Upper lobe of left lung (tissue), 6 donors: ENCODE results near the gene ISY1. TPM values are rescaled to one million over a fixed set of nuclear protein-coding genes. Genes with fewer than 3 reads are reported as not detected.
A peak's percentile ranks its signal among the peaks of the same experiment; 100 is the strongest.

ENCODE experiments used
- ATAC-seq, 2 donors: fragments of 200-7000 bp; cut with Tn5 transposase; one replicate each; pipeline ENCODE4 v1.9.1; 2022; ENCODE audit warnings: mild to moderate bottlenecking in 2 of 2, moderate library complexity in 2 of 2; ENCODE audit not compliant: low FRiP score in 2 of 2
- DNase-seq, 2 donors: peaks; one replicate each; pipeline ENCODE4 v3.0.0-alpha.2; 2019 to 2020
- H3K27ac ChIP-seq, 4 donors: fragments of 200-600 bp; sonication (generic); one replicate each; pipeline ENCODE4 v1.5.1; 2016 to 2019
- H3K27me3 ChIP-seq, 4 donors: fragments of 200-600 bp; sonication (generic); one replicate each; pipeline ENCODE4 v1.5.1; 2017 to 2019
- H3K36me3 ChIP-seq, 4 donors: fragments of 200-600 bp; sonication (generic); one replicate each; pipeline ENCODE4 v1.5.1; 2016 to 2019
- H3K4me1 ChIP-seq, 4 donors: fragments of 200-600 bp; sonication (generic); one replicate each; pipeline ENCODE4 v1.5.1; 2018 to 2019
- H3K4me3 ChIP-seq, 4 donors: fragments of 200-600 bp; sonication (generic); one replicate each; pipeline ENCODE4 v1.5.1; 2017 to 2019; ENCODE audit warnings: mild to moderate bottlenecking in 2 of 4, moderate library complexity in 1 of 4
- H3K9me3 ChIP-seq, 4 donors: fragments of 200-600 bp; sonication (generic); one replicate each; pipeline ENCODE4 v1.5.1; 2018 to 2019
- EP300 ChIP-seq, 4 donors: sonication (generic); formaldehyde crosslinking; IDR thresholded peaks; one replicate each; pipeline ENCODE4 v1.5.1; 2017; ENCODE audit warnings: antibody characterized with exemption in 4 of 4, control low read depth in 2 of 4
- POLR2A ChIP-seq, 4 donors: fragments of 450-650 bp; IDR thresholded peaks; one replicate each; pipeline ENCODE4 v1.5.1; 2016 to 2017; ENCODE audit warnings: antibody characterized with exemption in 4 of 4, mild to moderate bottlenecking in 2 of 4
- POLR2AphosphoS5 ChIP-seq, 2 donors: sonication (generic); formaldehyde crosslinking; IDR thresholded peaks; one replicate each; pipeline ENCODE4 v1.5.1; 2017; ENCODE audit warnings: antibody characterized with exemption in 2 of 2
- WGBS, 2 donors: methylation state at CpG; one replicate each; pipeline ENCODE4 v1.1.5; 2017 to 2018; 5-methylcytosine and 5-hydroxymethylcytosine counted together
- total RNA-seq, 6 donors: library from RNA; depleted of rRNA in 4 of 6; stranded (reverse); fragments of >200 nt in 4 of 6; gene quantifications; one replicate each; pipeline versions ENCODE4 v1.1.0 to v1.2.1, GENCODE V29; 2016 to 2021
- TF ChIP-seq, protein P1 (sequence below), 6 experiments: fragments of 450-650 bp in 4 of 6; fragments of 200-600 bp in 2 of 6; sonication (generic) in 2 of 6; IDR thresholded peaks; one replicate each; pipeline ENCODE4 v1.5.1; 2016 to 2019; ENCODE audit warnings: antibody characterized with exemption in 6 of 6
- donor health status: DM: no; HTN: no; CAD: no; lungs with moderate emphysema.
- donor health status: DM: no; HTN: yes; CAD: no; lungs with severe emphysema.

The ISY1 gene
- total RNA-seq, 6 donors from 2014 or later, result 14.2 to 34.8 (median 19.6) TPM

DNA sequence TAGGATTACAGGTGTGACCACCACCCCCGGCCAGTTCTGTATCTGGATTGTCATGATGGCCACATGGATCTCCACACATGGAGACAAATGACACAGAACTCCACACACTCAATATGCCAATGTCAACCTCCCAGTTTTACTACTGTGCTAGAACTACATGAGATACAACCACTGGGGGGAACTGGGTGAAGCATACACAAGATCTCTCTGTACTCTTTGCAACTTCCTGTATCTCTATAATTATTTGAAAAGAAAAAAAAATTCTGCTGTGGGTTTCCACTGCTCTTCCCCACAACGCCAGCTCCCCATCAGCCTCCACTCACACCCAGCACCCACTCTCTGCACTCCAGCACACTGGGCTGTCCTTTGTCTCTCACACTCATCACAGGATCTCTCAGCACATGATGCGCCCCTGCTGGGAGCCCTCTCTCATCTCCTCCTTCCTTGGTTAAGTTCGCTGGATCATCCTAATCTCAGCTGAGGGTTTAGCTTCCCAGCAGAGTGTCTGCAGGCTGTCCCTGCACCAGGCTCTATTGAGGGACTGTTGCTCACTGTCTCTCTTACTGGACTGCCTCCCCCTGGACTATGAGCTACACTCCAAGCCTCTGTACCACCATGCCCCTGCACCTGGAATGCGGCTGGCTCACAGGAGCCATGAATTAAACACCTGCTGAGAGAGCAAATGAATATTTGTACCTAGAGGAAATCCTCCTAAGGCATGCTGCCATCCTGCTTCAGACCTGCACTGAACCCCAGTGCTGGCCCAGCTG, 28.6 kb downstream of the ISY1 start:
- TF ChIP-seq, protein P1, sequence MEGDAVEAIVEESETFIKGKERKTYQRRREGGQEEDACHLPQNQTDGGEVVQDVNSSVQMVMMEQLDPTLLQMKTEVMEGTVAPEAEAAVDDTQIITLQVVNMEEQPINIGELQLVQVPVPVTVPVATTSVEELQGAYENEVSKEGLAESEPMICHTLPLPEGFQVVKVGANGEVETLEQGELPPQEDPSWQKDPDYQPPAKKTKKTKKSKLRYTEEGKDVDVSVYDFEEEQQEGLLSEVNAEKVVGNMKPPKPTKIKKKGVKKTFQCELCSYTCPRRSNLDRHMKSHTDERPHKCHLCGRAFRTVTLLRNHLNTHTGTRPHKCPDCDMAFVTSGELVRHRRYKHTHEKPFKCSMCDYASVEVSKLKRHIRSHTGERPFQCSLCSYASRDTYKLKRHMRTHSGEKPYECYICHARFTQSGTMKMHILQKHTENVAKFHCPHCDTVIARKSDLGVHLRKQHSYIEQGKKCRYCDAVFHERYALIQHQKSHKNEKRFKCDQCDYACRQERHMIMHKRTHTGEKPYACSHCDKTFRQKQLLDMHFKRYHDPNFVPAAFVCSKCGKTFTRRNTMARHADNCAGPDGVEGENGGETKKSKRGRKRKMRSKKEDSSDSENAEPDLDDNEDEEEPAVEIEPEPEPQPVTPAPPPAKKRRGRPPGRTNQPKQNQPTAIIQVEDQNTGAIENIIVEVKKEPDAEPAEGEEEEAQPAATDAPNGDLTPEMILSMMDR (IDR thresholded peaks at IDR 0.05), result no peak
- TF ChIP-seq POLR2A (IDR thresholded peaks at IDR 0.05), result no peak
- TF ChIP-seq EP300 (IDR thresholded peaks at IDR 0.05), result no peak
- TF ChIP-seq POLR2AphosphoS5 (IDR thresholded peaks at IDR 0.05), result no peak
- 79 to 80% methylated on average over 5 of the region's 5 CpGs for WGBS, 2 donors
- no peaks in the 10 kb centered on the region for H3K27me3 ChIP-seq
- ATAC-seq (no peak), DNase-seq (no peak)
- H3K4me1 ChIP-seq, result no peaks in the 10 kb centered on the region
- no peaks in the 10 kb centered on the region for H3K9me3 ChIP-seq
- H3K36me3 ChIP-seq, result peaks cover 46 to 96% (median 88%) of the 10 kb centered on the region in 4 donors
- peak overlapping the region in 1 of 4 donors; percentile 11 for H3K27ac ChIP-seq
- no peak overlapping the region for H3K4me3 ChIP-seq

DNA sequence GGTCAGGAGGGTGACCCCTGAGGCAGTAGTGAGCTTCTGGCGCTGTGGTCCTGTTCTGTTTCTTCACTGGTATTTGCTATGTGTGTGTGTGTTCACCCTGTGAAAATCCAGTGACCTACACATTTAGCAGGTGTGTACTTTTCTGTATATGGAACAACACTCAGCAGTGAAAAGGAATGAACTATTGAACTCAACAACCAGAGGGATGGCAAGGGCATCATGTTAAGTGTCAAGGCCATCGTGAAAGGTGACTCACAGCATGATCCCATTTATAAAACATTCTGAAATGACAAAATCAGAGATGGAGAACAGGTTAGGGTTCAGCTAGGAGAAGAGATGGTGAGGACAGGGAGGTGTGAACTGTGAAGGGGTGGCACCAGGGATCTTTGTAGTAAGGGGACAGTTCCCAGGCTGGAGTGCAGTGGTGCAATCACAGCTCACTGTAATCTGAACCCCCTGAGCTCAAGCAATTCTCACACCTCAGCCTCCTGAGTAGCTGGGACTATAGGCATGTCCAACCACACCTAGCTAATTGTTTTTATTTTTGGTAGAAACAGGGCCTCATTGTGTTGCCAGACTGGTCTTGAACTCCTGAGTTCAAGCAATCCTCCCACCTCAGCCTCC, 29.3 kb downstream of the ISY1 start:
- peaks cover 46 to 95% (median 81%) of the 10 kb centered on the region in 4 donors for H3K36me3 ChIP-seq
- TF ChIP-seq POLR2AphosphoS5 (IDR thresholded peaks at IDR 0.05) (no peak), POLR2A (IDR thresholded peaks at IDR 0.05) (no peak), EP300 (IDR thresholded peaks at IDR 0.05) (no peak)
- TF ChIP-seq, protein P1 (IDR thresholded peaks at IDR 0.05), result no peak

GRCh38 chr3:129130291-129130813, 30.5 kb downstream of the ISY1 start:
- Histone ChIP-seq H3K9me3 (no peaks in the 10 kb centered on the region), H3K27me3 (no peaks in the 10 kb centered on the region), H3K4me1 (no peaks in the 10 kb centered on the region), H3K27ac (no peak overlapping the region), H3K4me3 (no peak overlapping the region), H3K36me3 (peaks cover 46 to 84% (median 72%) of the 10 kb centered on the region in 4 donors)
- DNase-seq, result no peak
- ATAC-seq, result no peak
- TF ChIP-seq, protein P1 (IDR thresholded peaks at IDR 0.05), result no peak
- TF ChIP-seq POLR2AphosphoS5 (IDR thresholded peaks at IDR 0.05), result no peak
- TF ChIP-seq EP300 (IDR thresholded peaks at IDR 0.05), result no peak
- no peak for TF ChIP-seq POLR2A (IDR thresholded peaks at IDR 0.05)
- 90 to 94% methylated on average over 13 of the region's 13 CpGs for WGBS, 2 donors

More for the DNA sequence above, 29.3 kb downstream of the ISY1 start:
- no peak for DNase-seq
- no peak overlapping the region for H3K4me3 ChIP-seq
- no peaks in the 10 kb centered on the region for H3K27me3 ChIP-seq
- H3K9me3 ChIP-seq, result no peaks in the 10 kb centered on the region
- no peaks in the 10 kb centered on the region for H3K4me1 ChIP-seq
- no peak for ATAC-seq
- WGBS, 2 donors, result 84 to 100% methylated on average over 2 of the region's 2 CpGs
- peak overlapping the region in 1 of 4 donors; percentile 11 for H3K27ac ChIP-seq

DNA sequence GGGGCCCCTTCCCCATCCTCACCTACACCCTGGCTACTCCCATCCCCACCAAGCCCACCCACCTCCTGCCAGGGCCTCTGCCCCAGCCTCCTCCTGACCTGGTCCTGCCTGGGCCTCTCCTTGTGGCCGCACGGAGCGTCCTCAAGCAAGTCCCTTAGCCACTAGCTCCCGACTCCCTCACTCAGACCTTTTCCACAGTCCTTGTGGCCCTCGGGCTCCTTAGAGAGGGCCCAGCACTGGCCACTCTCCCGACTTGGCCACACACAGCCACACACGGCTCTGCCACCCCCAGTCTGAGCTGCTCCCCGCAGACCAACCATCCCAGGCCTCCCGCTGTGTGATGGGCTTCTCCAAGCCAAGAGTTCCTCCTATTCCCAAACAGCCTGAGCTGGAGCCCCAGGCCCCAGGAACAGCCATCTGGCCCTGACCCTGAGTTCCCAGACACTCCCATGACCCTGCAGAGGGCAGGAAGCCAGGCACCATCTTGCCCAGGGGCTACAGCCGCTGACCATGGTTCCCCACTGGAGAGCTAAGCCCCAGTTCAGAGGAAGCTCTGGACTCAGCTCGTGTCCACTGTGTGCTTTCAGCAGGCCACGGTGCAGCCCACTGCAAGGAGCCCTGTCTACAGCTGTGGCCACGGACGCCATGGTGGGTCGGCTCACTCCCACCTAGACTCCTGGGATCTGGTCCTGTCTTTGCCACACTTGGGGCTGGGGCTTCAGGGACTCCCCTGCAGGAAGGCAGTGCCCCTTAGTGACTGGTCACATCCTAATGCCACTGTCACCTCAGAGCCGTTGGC, 32.3 kb downstream of the ISY1 start:
- Histone ChIP-seq H3K27ac (peak overlapping the region in 1 of 4 donors; percentile 14), H3K4me1 (peaks cover 0 to 1% (median 0%) of the 10 kb centered on the region in 4 donors), H3K4me3 (no peak overlapping the region), H3K9me3 (no peaks in the 10 kb centered on the region), H3K36me3 (peaks cover 35 to 66% (median 56%) of the 10 kb centered on the region in 4 donors), H3K27me3 (no peaks in the 10 kb centered on the region)
- TF ChIP-seq, protein P1 (IDR thresholded peaks at IDR 0.05), result no peak
- TF ChIP-seq POLR2A (IDR thresholded peaks at IDR 0.05) (no peak), EP300 (IDR thresholded peaks at IDR 0.05) (no peak), POLR2AphosphoS5 (IDR thresholded peaks at IDR 0.05) (no peak)
- DNase-seq (peak in 1 of 2 donors; percentile 52), ATAC-seq (peak in 1 of 2 donors; percentile 17)
- WGBS, 2 donors, result 97 to 98% methylated on average over 13 to 15 of the region's 16 CpGs
